LNCAP (cell line): ENCODE measurements around the gene COPE.

ENCODE experiments used
- CTCF ChIP-seq: fragments of 450-650 bp; IDR thresholded peaks from 2 replicates; pipeline ENCODE4 v1.5.1; 2017; ENCODE audit warnings: mild to moderate bottlenecking

COPE gene

GRCh38 chr19:18921593-18921992 is 2.4 kb upstream of the COPE start:
- TF ChIP-seq CTCF: no peak

GRCh38 chr19:18920400-18920799 is 1.2 kb upstream of the COPE start:
- TF ChIP-seq CTCF: no peak

GRCh38 chr19:18919900-18920214 is 670 bp upstream of the COPE start:
- no peak for TF ChIP-seq CTCF

- peak; percentile 22; the same call in 1 of the 2 replicates for TF ChIP-seq CTCF
Measured at GRCh38 chr19:18915639-18916038, 3.5 kb downstream of the COPE start.

- no peak for TF ChIP-seq CTCF
Measured at GRCh38 chr19:18913466-18913865, 5.7 kb downstream of the COPE start.

GRCh38 chr19:18912933-18913332 is 6.3 kb downstream of the COPE start:
- TF ChIP-seq CTCF: no peak

- no peak for TF ChIP-seq CTCF
Measured at GRCh38 chr19:18910801-18911436, 8.3 kb downstream of the COPE start.

- TF ChIP-seq CTCF: no peak
Measured at GRCh38 chr19:18910010-18910409, 9.2 kb downstream of the COPE start.
